22Rv1 (cell line): ENCODE measurements around the gene LONRF2.

ENCODE experiments used
- CTCF ChIP-seq: fragments of 450-650 bp; IDR thresholded peaks from 2 replicates; pipeline ENCODE4 v1.5.1; 2017; ENCODE audit warnings: mild to moderate bottlenecking
- ZFX ChIP-seq: fragments of 450-650 bp; IDR thresholded peaks from 2 replicates; pipeline ENCODE4 v1.6.1; 2017; ENCODE audit warnings: antibody characterized with exemption, borderline replicate concordance

- TF ChIP-seq CTCF (no peak), ZFX (no peak)
These were observed 85.1 kb downstream of the LONRF2 start for GRCh38 chr2:100237163-100237562.
